HEK293 (cell line): ENCODE results near the gene SMIM24.

Source experiments
- BCL11B ChIP-seq: fragments of 450-650 bp; formaldehyde crosslinking; IDR thresholded peaks from 2 replicates; pipeline ENCODE4 v1.5.1; 2016; ENCODE audit warnings: low read depth, missing biosample characterization, missing genetic modification characterization
- ELK4 ChIP-seq: IDR thresholded peaks from 2 replicates; pipeline ENCODE4 v1.6.1; 2011; ENCODE audit warnings: mild to moderate bottlenecking, low read depth, low read length, borderline replicate concordance
- GFI1B ChIP-seq: fragments of 450-650 bp; formaldehyde crosslinking; IDR thresholded peaks from 2 replicates; pipeline ENCODE4 v1.5.1; 2016; ENCODE audit warnings: missing biosample characterization, missing genetic modification characterization
- GLIS1 ChIP-seq: fragments of 450-650 bp; formaldehyde crosslinking; IDR thresholded peaks from 2 replicates; pipeline ENCODE4 v1.5.1; 2016; ENCODE audit warnings: missing biosample characterization, missing genetic modification characterization
- GLIS2 ChIP-seq: fragments of 450-650 bp; formaldehyde crosslinking; IDR thresholded peaks from 2 replicates; pipeline ENCODE4 v1.5.1; 2016; ENCODE audit warnings: missing biosample characterization, missing genetic modification characterization
- KLF9 ChIP-seq: fragments of 450-650 bp; formaldehyde crosslinking; IDR thresholded peaks from 2 replicates; pipeline ENCODE4 v1.5.1; 2016; ENCODE audit warnings: missing biosample characterization, missing genetic modification characterization, low read depth
- PBX3 ChIP-seq: sonication (generic); formaldehyde crosslinking; IDR thresholded peaks from 2 replicates; pipeline ENCODE4 v1.8.1; 2022; ENCODE audit warnings: mild to moderate bottlenecking, moderate library complexity, missing genetic modification reagents
- PRDM1 ChIP-seq: fragments of 450-650 bp; formaldehyde crosslinking; IDR thresholded peaks from 2 replicates; pipeline ENCODE4; 2016; ENCODE audit warnings: missing biosample characterization, missing genetic modification characterization
- TRIM28 ChIP-seq: IDR thresholded peaks from 2 replicates; pipeline ENCODE4 v1.6.1; 2011; ENCODE audit warnings: low read length, control low read depth, borderline replicate concordance
- YY1 ChIP-seq: fragments of 450-650 bp; formaldehyde crosslinking; IDR thresholded peaks from 2 replicates; pipeline ENCODE4 v1.5.1; 2018; ENCODE audit warnings: missing biosample characterization, missing genetic modification characterization
- ZBTB17 ChIP-seq: fragments of 450-650 bp; formaldehyde crosslinking; IDR thresholded peaks from 2 replicates; pipeline ENCODE4 v1.5.1; 2016; ENCODE audit warnings: missing biosample characterization, missing genetic modification characterization
- ZBTB20 ChIP-seq: fragments of 450-650 bp; formaldehyde crosslinking; IDR thresholded peaks from 2 replicates; pipeline ENCODE4 v1.5.1; 2016; ENCODE audit warnings: missing biosample characterization, missing genetic modification characterization
- ZBTB6 ChIP-seq: fragments of 450-650 bp; formaldehyde crosslinking; IDR thresholded peaks from 2 replicates; pipeline ENCODE4 v1.5.1; 2017; ENCODE audit warnings: missing biosample characterization, missing genetic modification characterization
- ZFP3 ChIP-seq: fragments of 450-650 bp; formaldehyde crosslinking; IDR thresholded peaks from 2 replicates; pipeline ENCODE4 v1.5.1; 2016; ENCODE audit warnings: low read depth, missing biosample characterization, missing genetic modification characterization
- ZNF132 ChIP-seq: fragments of 450-650 bp; formaldehyde crosslinking; IDR thresholded peaks from 2 replicates; pipeline ENCODE4 v1.5.1; 2017; ENCODE audit warnings: missing biosample characterization, missing genetic modification characterization, borderline replicate concordance
- ZNF202 ChIP-seq: fragments of 450-650 bp; formaldehyde crosslinking; IDR thresholded peaks from 2 replicates; pipeline ENCODE4 v1.5.1; 2016; ENCODE audit warnings: missing biosample characterization, missing genetic modification characterization, borderline replicate concordance
- ZNF26 ChIP-seq: fragments of 450-650 bp; formaldehyde crosslinking; IDR thresholded peaks from 2 replicates; pipeline ENCODE4 v1.5.1; 2016; ENCODE audit warnings: missing biosample characterization, missing genetic modification characterization
- ZNF292 ChIP-seq: fragments of 450-650 bp; formaldehyde crosslinking; IDR thresholded peaks from 2 replicates; pipeline ENCODE4 v1.5.1; 2016; ENCODE audit warnings: low read depth, missing biosample characterization, missing genetic modification characterization, borderline replicate concordance
- ZNF341 ChIP-seq: fragments of 450-650 bp; formaldehyde crosslinking; IDR thresholded peaks from 2 replicates; pipeline ENCODE4; 2016; ENCODE audit warnings: low read depth, missing biosample characterization, missing genetic modification characterization
- ZNF398 ChIP-seq: fragments of 450-650 bp; formaldehyde crosslinking; IDR thresholded peaks from 2 replicates; pipeline ENCODE4 v1.5.1; 2017; ENCODE audit warnings: missing biosample characterization, missing genetic modification characterization
- ZNF416 ChIP-seq: fragments of 450-650 bp; formaldehyde crosslinking; IDR thresholded peaks from 2 replicates; pipeline ENCODE4 v1.5.1; 2016; ENCODE audit warnings: missing biosample characterization, missing genetic modification characterization
- ZNF560 ChIP-seq: fragments of 450-650 bp; formaldehyde crosslinking; IDR thresholded peaks from 2 replicates; pipeline ENCODE4 v1.5.1; 2017; ENCODE audit warnings: missing biosample characterization, missing genetic modification characterization, borderline replicate concordance
- ZNF623 ChIP-seq: fragments of 450-650 bp; formaldehyde crosslinking; IDR thresholded peaks from 2 replicates; pipeline ENCODE4 v1.5.1; 2016; ENCODE audit warnings: missing biosample characterization, missing genetic modification characterization
- ZNF629 ChIP-seq: fragments of 450-650 bp; formaldehyde crosslinking; IDR thresholded peaks from 2 replicates; pipeline ENCODE4 v1.5.1; 2017; ENCODE audit warnings: missing biosample characterization, missing genetic modification characterization
- ZNF645 ChIP-seq: fragments of 450-650 bp; formaldehyde crosslinking; IDR thresholded peaks from 2 replicates; pipeline ENCODE4; 2016; ENCODE audit warnings: missing biosample characterization, missing genetic modification characterization
- ZNF660 ChIP-seq: fragments of 450-650 bp; IDR thresholded peaks from 2 replicates; pipeline ENCODE4 v1.5.1; 2018; ENCODE audit warnings: missing biosample characterization, mild to moderate bottlenecking, missing genetic modification characterization
- ZNF670 ChIP-seq: fragments of 450-650 bp; formaldehyde crosslinking; IDR thresholded peaks from 2 replicates; pipeline ENCODE4 v1.5.1; 2016; ENCODE audit warnings: missing biosample characterization, missing genetic modification characterization, low read depth
- ZNF677 ChIP-seq: fragments of 450-650 bp; IDR thresholded peaks from 2 replicates; pipeline ENCODE4 v1.5.0; 2018; ENCODE audit warnings: missing biosample characterization, mild to moderate bottlenecking, missing genetic modification characterization, moderate library complexity
- ZNF692 ChIP-seq: fragments of 450-650 bp; formaldehyde crosslinking; IDR thresholded peaks from 2 replicates; pipeline ENCODE4 v1.5.1; 2016; ENCODE audit warnings: missing biosample characterization, missing genetic modification characterization
- ZNF776 ChIP-seq: fragments of 450-650 bp; formaldehyde crosslinking; IDR thresholded peaks from 2 replicates; pipeline ENCODE4 v1.5.0; 2017; ENCODE audit warnings: missing biosample characterization, missing genetic modification characterization, borderline replicate concordance

Gene SMIM24

GRCh38 chr19:3506384-3507340 lies 26.3 kb upstream of the SMIM24 start (continued):
- no peak for TF ChIP-seq PBX3 (CRISPR knock-in tag)
- peak; percentile 64; the same call in 1 of the 2 replicates for TF ChIP-seq ZBTB20 (tag by site-specific recombination)
- no peak for TF ChIP-seq ZNF398
- TF ChIP-seq ZBTB6 (tag by site-specific recombination) = no peak
- TF ChIP-seq ZNF776 (tag by site-specific recombination) = no peak
- TF ChIP-seq ZNF341 (tag by site-specific recombination) = peak; percentile 23; the same call in 1 of the 2 replicates
- no peak for TF ChIP-seq ZNF670 (tag by site-specific recombination)
- TF ChIP-seq KLF9 (tag by site-specific recombination) = peak; percentile 16; the same call in 1 of the 2 replicates
- no peak for TF ChIP-seq ZNF132 (tag by site-specific recombination)
- peak; percentile 53; the same call in 1 of the 2 replicates for TF ChIP-seq ZNF677
- no peak for TF ChIP-seq ZNF416 (tag by site-specific recombination)
- TF ChIP-seq ZFP3 (tag by site-specific recombination) = no peak
- no peak for TF ChIP-seq ZNF560 (tag by site-specific recombination)
- no peak for TF ChIP-seq ZNF202 (tag by site-specific recombination)
- TF ChIP-seq ZNF26 (tag by site-specific recombination) = no peak
- TF ChIP-seq ZNF623 (tag by site-specific recombination) = no peak
- no peak for TF ChIP-seq YY1 (tag by site-specific recombination)
- no peak for TF ChIP-seq TRIM28
- no peak for TF ChIP-seq ZNF692 (tag by site-specific recombination)
- no peak for TF ChIP-seq ZNF645
- TF ChIP-seq ZNF292 (tag by site-specific recombination) = no peak
- no peak for TF ChIP-seq GFI1B (tag by site-specific recombination)
- peak; percentile 73 for TF ChIP-seq GLIS1 (tag by site-specific recombination)
- TF ChIP-seq ZNF660 = no peak
- TF ChIP-seq BCL11B (tag by site-specific recombination) = no peak
- TF ChIP-seq GLIS2 = peak; percentile 94
- no peak; the same call in 1 of the 2 replicates for TF ChIP-seq ZNF629 (tag by site-specific recombination)
- no peak for TF ChIP-seq ZBTB17 (tag by site-specific recombination)
- TF ChIP-seq ELK4 = no peak
- TF ChIP-seq PRDM1 (tag by site-specific recombination) = no peak
